GM12878 (cell line): ENCODE measurements around the gene ADD1. TPM values are rescaled to one million over a fixed set of nuclear protein-coding genes. Genes with fewer than 3 reads are reported as not detected.

Experiments used
- ATAC-seq: fragments of 200-7000 bp; cut with Tn5 transposase; 3 replicates; pipeline ENCODE4 v1.9.1; 2020; ENCODE audit warnings: mild to moderate bottlenecking, moderate library complexity
- BruUV-seq: library from RNA; stranded (reverse); fragments of 400-500 nt; replicated peaks from 2 replicates; lab custom pipeline; 2021; lab: Mats Ljungman, UMichigan
- CTCF ChIA-PET: fragments of 300-600 bp; sonication (Branson Sonifier 250); formaldehyde crosslinking; extraction: SDS; loops from one replicate; lab custom pipeline; 2021; ENCODE audit warnings: inconsistent platforms; lab: Yijun Ruan, JAX
- POLR2A ChIA-PET: fragments of 350-600 bp; formaldehyde crosslinking; extraction: SDS; loops from one replicate; lab custom pipeline; 2021; ENCODE audit warnings: inconsistent platforms; lab: Charles Lee
- RAD21 ChIA-PET: fragments of 300-600 bp; sonication (Branson Sonifier 250); formaldehyde crosslinking; loops from one replicate; lab custom pipeline; 2023; ENCODE audit warnings: antibody characterized with exemption; ENCODE audit not compliant: unreplicated experiment; lab: Charles Lee
- SMC1A ChIA-PET: fragments of 300-600 bp; sonication (Branson Sonifier 250); formaldehyde crosslinking; loops from one replicate; lab custom pipeline; 2023; ENCODE audit not compliant: unreplicated experiment, uncharacterized antibody; lab: Charles Lee
- DNase-seq: peaks from one replicate; pipeline ENCODE4 v3.0.0-alpha.2; 2011; ENCODE audit warnings: low read depth, low spot score
- FAIRE-seq: peaks from 3 replicates; lab custom pipeline; 2011; peaks lifted over from hg19 to GRCh38; lab: Jason Lieb, UNC
- H2AFZ ChIP-seq: 2 replicates; pipeline ENCODE4 v1.6.0; 2011; ENCODE audit warnings: low read depth, low read length, control low read depth; ENCODE audit not compliant: control insufficient read depth
- H3K27ac ChIP-seq: 2 replicates; pipeline ENCODE4 v1.5.1; 2011; ENCODE audit warnings: control low read depth; ENCODE audit not compliant: control insufficient read depth, insufficient read depth
- H3K27me3 ChIP-seq, 2 experiments: replicated peaks in 1 of 2; 2 replicates each; pipeline versions ENCODE4 v1.6.0 to v1.6.1; 2011; ENCODE audit warnings: low read length in 1 of 2; ENCODE audit not compliant: control insufficient read depth in 2 of 2, insufficient read depth in 2 of 2
- H3K36me3 ChIP-seq, 2 experiments: 2 replicates each; pipeline ENCODE4 v1.5.1; 2011; ENCODE audit warnings: low read length in 1 of 2; ENCODE audit not compliant: control insufficient read depth in 2 of 2, insufficient read depth in 2 of 2
- H3K4me1 ChIP-seq: 2 replicates; pipeline ENCODE4 v1.6.1; 2011; ENCODE audit warnings: mild to moderate bottlenecking, low read length, moderate library complexity, mixed read lengths; ENCODE audit not compliant: control insufficient read depth, insufficient read depth
- H3K4me2 ChIP-seq: 2 replicates; pipeline ENCODE4 v1.6.0; 2011; ENCODE audit warnings: control low read depth; ENCODE audit not compliant: control insufficient read depth, insufficient read depth
- H3K4me3 ChIP-seq: fragments of 200-600 bp; sonication (generic); 2 replicates; pipeline ENCODE4 v1.5.1; 2016
- H3K79me2 ChIP-seq: 2 replicates; pipeline ENCODE4 v1.6.0; 2011; ENCODE audit warnings: low read length; ENCODE audit not compliant: control insufficient read depth, insufficient read depth
- H3K9ac ChIP-seq: 2 replicates; pipeline ENCODE4 v1.8.0; 2011; ENCODE audit warnings: low read length, control low read depth, mixed read lengths; ENCODE audit not compliant: control insufficient read depth, insufficient read depth
- H3K9me3 ChIP-seq: replicated peaks from 3 replicates; pipeline ENCODE4 v1.5.1; 2011; ENCODE audit warnings: mild to moderate bottlenecking, low read length; ENCODE audit not compliant: control insufficient read depth, insufficient read depth
- H4K20me1 ChIP-seq: 2 replicates; pipeline ENCODE4 v1.6.0; 2011; ENCODE audit not compliant: control insufficient read depth, insufficient read depth
- ATF7 ChIP-seq: fragments of 450-650 bp; IDR thresholded peaks from 2 replicates; pipeline ENCODE4 v1.6.1; 2016; ENCODE audit warnings: low read depth, mild to moderate bottlenecking
- BHLHE40 ChIP-seq, 2 experiments: fragments of 450-650 bp in 1 of 2; IDR thresholded peaks; 2 replicates each; pipeline ENCODE4 v1.6.1; 2011 to 2017; ENCODE audit warnings: low read depth in 2 of 2, borderline replicate concordance in 1 of 2, improper control_type of control experiment in 1 of 2, low read length in 1 of 2, mild to moderate bottlenecking in 1 of 2
- CBX3 ChIP-seq: fragments of 200-600 bp; sonication (generic); IDR thresholded peaks from 2 replicates; pipeline ENCODE4 v1.6.1; 2016; ENCODE audit warnings: low read depth, borderline replicate concordance
- ETV6 ChIP-seq, 2 experiments: fragments of 450-650 bp in 1 of 2; IDR thresholded peaks in 1 of 2; conservative IDR thresholded peaks in 1 of 2; 2 replicates each; pipeline ENCODE4 v1.6.1; 2014; ENCODE audit warnings: antibody characterized with exemption in 1 of 2, borderline replicate concordance in 1 of 2, low read depth in 1 of 2, mild to moderate bottlenecking in 1 of 2, moderate library complexity in 1 of 2
- MEF2A ChIP-seq: IDR thresholded peaks from 2 replicates; pipeline ENCODE4 v1.6.1; 2011; ENCODE audit warnings: low read depth, mild to moderate bottlenecking, low read length, moderate library complexity; ENCODE audit not compliant: insufficient read depth
- NBN ChIP-seq: fragments of 450-650 bp; IDR thresholded peaks from 2 replicates; pipeline ENCODE4 v1.6.1; 2016
- USF2 ChIP-seq: IDR thresholded peaks from 2 replicates; pipeline ENCODE4 v1.6.1; 2011; ENCODE audit warnings: low read depth, low read length, improper control_type of control experiment, borderline replicate concordance
- YY1 ChIP-seq: IDR thresholded peaks from 2 replicates; pipeline ENCODE4 v1.6.1; 2011; ENCODE audit warnings: low read depth, mild to moderate bottlenecking, low read length
- ZBTB11 ChIP-seq: fragments of 450-650 bp; formaldehyde crosslinking; IDR thresholded peaks from 2 replicates; pipeline ENCODE4 v1.5.0; 2022; ENCODE audit warnings: mild to moderate bottlenecking, missing genetic modification characterization
- ZBTB4 ChIP-seq: fragments of 450-650 bp; formaldehyde crosslinking; IDR thresholded peaks from 2 replicates; pipeline ENCODE4 v1.4.0; 2022; ENCODE audit warnings: mild to moderate bottlenecking, moderate library complexity
- WGBS: methylation state at CpG from one replicate; pipeline ENCODE4 v1.1.6; 2016; ENCODE audit warnings: low lambda C conversion rate; ENCODE audit not compliant: insufficient replicate concordance, insufficient coverage; ENCODE audit errors: missing lambda C conversion rate; 5-methylcytosine and 5-hydroxymethylcytosine counted together
- in situ Hi-C: fragments of 300-500 bp; cut with MboI; formaldehyde crosslinking; loops from 9 replicates; pipeline ENCODE4 v1.14.3; 2018; ENCODE audit warnings: mixed read lengths
- intact Hi-C: fragments of 100-400 bp; cut with micrococcal nuclease; formaldehyde crosslinking; loops from one replicate; pipeline ENCODE4 v1.14.2; 2022; ENCODE audit not compliant: unreplicated experiment
- polyA plus RNA-seq, 11 experiments: library from polyadenylated mRNA; depleted of rRNA in 4 of 11; unstranded in 6 of 11; stranded (reverse) in 5 of 11; fragments of >200 nt; fragmentation: Nextera tagmentation in 4 of 11; fragmentation: Illumina TruSeq in 1 of 11; extraction: Ambion mirVana in 4 of 11; extraction: Trizol in 1 of 11; gene quantifications; 1 replicate in 1 of 11; 2 replicates in 10 of 11; pipeline versions ENCODE4 v1.2.1 to v1.2.3, GENCODE V29; 2011 to 2016; ENCODE audit warnings: inconsistent platforms in 2 of 11, missing spikeins in 2 of 11, low read depth in 1 of 11
- total RNA-seq, 4 experiments: library from RNA; depleted of rRNA in 3 of 4; stranded (reverse); fragments of >200 nt in 3 of 4; fragmentation: Illumina TruSeq in 1 of 4; extraction: Trizol in 1 of 4; gene quantifications; 2 replicates each; pipeline versions ENCODE4 v1.2.1 to v1.2.3, GENCODE V29; 2013 to 2021

The ADD1 gene
- total and polyA plus RNA-seq, 10 of the 15 experiments (the other 5 are each of a cell fraction or from before 2014, with no cell fraction given), result 21.6 to 182 (median 105) TPM

- TF ChIP-seq ZBTB4 (CRISPR knock-in tag) (no peak), ETV6 (conservative IDR thresholded peaks at IDR 0.05 in 1 of 2, IDR thresholded peaks at IDR 0.05 in 1 of 2; ENCODE audit: borderline replicate concordance in 1 of 2, low read depth in 1 of 2) (peak in 1 of 2 experiments; percentile 63; a peak in 1 of 4 replicates), USF2 (no peak)
Observed at GRCh38 chr4:2859514-2859913, 15.9 kb downstream of the ADD1 start (continued).

- ChIA-PET POLR2A (interaction anchor here (1.1 to 2.1 kb wide), 4 partner anchors 11 to 76 kb away, joined by 3 to 7 read pairs (median 6); no protein-coding TSS in a partner anchor), RAD21 (interaction anchor here (0.8 to 3.0 kb wide), 7 partner anchors 10 to 165 kb away, joined by 3 to 22 read pairs (median 3); no protein-coding TSS in a partner anchor), SMC1A (interaction anchor here (1.0 to 6.4 kb wide), 10 partner anchors 9 to 106 kb away, joined by 3 to 49 read pairs (median 4); no protein-coding TSS in a partner anchor), CTCF (interaction anchor here (0.8 to 3.9 kb wide), 6 partner anchors 9 to 96 kb away, joined by 3 to 23 read pairs (median 8); no protein-coding TSS in a partner anchor)
- DNase-seq (no peak), ATAC-seq (no peak), FAIRE-seq (no peak)
- Histone ChIP-seq H3K27ac (no peak overlapping the region), H3K9me3 (no peaks in the 10 kb centered on the region), H4K20me1 (peaks cover 6% of the 10 kb centered on the region; the same call in 1 of the 2 replicates), H3K36me3 (no peaks in the 10 kb centered on the region; a peak in 1 of 4 replicates), H3K79me2 (peaks cover 55% of the 10 kb centered on the region), H3K9ac (no peak overlapping the region), H3K27me3 (no peaks in the 10 kb centered on the region), H3K4me1 (peaks cover 34% of the 10 kb centered on the region), H3K4me3 (no peak overlapping the region), H2AFZ (no peak overlapping the region), H3K4me2 (no peak overlapping the region)
- BruUV-seq, result no TSS peak
- 97% methylated on average over 6 of the region's 6 CpGs for whole genome bisulfite sequencing
- TF ChIP-seq ZBTB11, result no peak
- TF ChIP-seq CBX3, result no peak
- TF ChIP-seq BHLHE40 (IDR thresholded peaks at IDR 0.05; ENCODE audit: borderline replicate concordance in 1 of 2, low read depth in 2 of 2, low read length in 1 of 2), result no peak
- no peak for TF ChIP-seq NBN
- no peak for TF ChIP-seq MEF2A
- TF ChIP-seq YY1, result no peak
- no peak for TF ChIP-seq ATF7
- intact Hi-C loops (no loop called here), in situ Hi-C loops (no loop called here)
Observed at GRCh38 chr4:2860391-2861348, 17.0 kb downstream of the ADD1 start.
